ENCODE data around the gene GPR25. TPM values are rescaled to one million over a fixed set of nuclear protein-coding genes. Genes with fewer than 3 reads are reported as not detected.

GPR25 gene
- total and polyA plus RNA-seq, 2 donors from 2014 or later, result 0.19 TPM; not detected in 1

DNA sequence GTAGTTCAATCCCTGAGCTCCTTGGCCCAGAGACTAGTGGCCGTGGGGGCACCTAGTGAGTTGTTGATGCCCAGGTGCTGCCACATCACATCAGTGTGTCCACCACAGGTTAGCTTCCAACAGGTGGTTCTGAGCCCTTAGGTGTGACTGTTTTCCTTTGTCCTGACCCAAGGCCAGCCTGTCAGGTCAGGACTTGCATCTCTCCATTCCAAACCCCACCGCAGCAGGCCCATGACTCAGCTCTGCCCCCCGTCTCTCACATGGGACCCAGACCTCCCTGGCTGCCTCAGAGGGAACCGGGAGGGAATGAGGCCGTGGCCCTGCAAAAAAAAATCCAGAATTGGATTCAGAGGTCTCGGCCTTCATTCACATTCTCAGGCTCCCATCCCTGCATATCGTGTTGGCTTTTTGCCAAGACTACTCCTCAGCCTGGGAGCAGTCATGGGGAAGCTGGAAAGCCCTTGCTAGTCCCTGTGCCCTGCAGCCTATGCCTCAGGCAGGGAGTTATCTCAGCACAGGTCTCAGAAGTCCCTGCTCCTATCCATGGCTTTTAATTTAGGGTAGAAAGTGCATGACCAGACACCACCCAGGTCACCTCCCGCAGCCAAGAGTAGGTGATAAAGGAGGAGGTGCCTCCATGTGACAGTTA, 29.1 kb downstream of the GPR25 start:
- H3K36me3 ChIP-seq (ENCODE audit: control insufficient read depth in 2 of 3, insufficient read depth in 3 of 3, low read length in 3 of 3), result peaks cover 0 to 36% (median 3%) of the 10 kb centered on the region in 3 donors
- peaks cover 3 to 18% (median 17%) of the 10 kb centered on the region in 3 donors for H3K4me1 ChIP-seq (ENCODE audit: control insufficient read depth in 2 of 3, insufficient read depth in 2 of 3, low read depth in 1 of 3, low read length in 3 of 3)
- no peak for FAIRE-seq
- TF ChIP-seq, protein P1, sequence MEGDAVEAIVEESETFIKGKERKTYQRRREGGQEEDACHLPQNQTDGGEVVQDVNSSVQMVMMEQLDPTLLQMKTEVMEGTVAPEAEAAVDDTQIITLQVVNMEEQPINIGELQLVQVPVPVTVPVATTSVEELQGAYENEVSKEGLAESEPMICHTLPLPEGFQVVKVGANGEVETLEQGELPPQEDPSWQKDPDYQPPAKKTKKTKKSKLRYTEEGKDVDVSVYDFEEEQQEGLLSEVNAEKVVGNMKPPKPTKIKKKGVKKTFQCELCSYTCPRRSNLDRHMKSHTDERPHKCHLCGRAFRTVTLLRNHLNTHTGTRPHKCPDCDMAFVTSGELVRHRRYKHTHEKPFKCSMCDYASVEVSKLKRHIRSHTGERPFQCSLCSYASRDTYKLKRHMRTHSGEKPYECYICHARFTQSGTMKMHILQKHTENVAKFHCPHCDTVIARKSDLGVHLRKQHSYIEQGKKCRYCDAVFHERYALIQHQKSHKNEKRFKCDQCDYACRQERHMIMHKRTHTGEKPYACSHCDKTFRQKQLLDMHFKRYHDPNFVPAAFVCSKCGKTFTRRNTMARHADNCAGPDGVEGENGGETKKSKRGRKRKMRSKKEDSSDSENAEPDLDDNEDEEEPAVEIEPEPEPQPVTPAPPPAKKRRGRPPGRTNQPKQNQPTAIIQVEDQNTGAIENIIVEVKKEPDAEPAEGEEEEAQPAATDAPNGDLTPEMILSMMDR (IDR thresholded peaks at IDR 0.05; ENCODE audit: borderline replicate concordance, extremely low read depth, insufficient read depth), result no peak
- H3K9ac ChIP-seq (ENCODE audit: low read length in 3 of 3), result no peak overlapping the region
- intact Hi-C loops (cut with DNase I), result no loop called here
- no peaks in the 10 kb centered on the region for H3K27me3 ChIP-seq (ENCODE audit: control insufficient read depth, insufficient read depth, low read length)
- no peak overlapping the region for H3K27ac ChIP-seq (ENCODE audit: low read depth in 2 of 2, low read length in 2 of 2)
- no peaks in the 10 kb centered on the region for H3K9me3 ChIP-seq (ENCODE audit: control insufficient read depth in 2 of 3, insufficient read depth in 1 of 3, low read length in 3 of 3)
- peak in 1 of 5 donors; percentile 41 for DNase-seq
- H3K4me3 ChIP-seq (ENCODE audit: low read length in 3 of 3), result no peak overlapping the region

DNA sequence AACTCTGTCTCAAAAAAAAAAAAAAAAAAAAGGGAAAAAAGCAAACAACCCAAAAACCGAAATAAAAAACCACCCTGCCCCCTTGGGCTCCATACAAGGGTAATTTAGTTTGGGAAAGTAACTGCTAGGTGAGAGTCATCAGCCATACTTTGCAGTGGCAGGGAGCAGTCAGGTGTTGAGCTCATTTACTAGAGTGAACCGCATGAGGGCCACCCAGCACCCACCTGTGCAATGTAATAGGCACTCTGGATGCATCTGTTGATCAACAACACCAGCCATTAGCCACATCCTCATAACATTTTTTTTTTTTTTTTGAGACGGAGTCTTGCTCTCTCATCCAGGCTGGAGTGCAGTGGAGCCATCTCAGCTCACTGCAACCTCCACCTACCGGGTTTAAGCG, 31.0 kb downstream of the GPR25 start:
- H3K4me3 ChIP-seq (ENCODE audit: low read length in 3 of 3), result no peak overlapping the region
- H3K36me3 ChIP-seq (ENCODE audit: control insufficient read depth in 2 of 3, insufficient read depth in 3 of 3, low read length in 3 of 3), result peaks cover 0 to 35% (median 3%) of the 10 kb centered on the region in 3 donors
- H3K4me1 ChIP-seq (ENCODE audit: control insufficient read depth in 2 of 3, insufficient read depth in 2 of 3, low read depth in 1 of 3, low read length in 3 of 3), result peaks cover 0 to 5% (median 4%) of the 10 kb centered on the region in 3 donors
- H3K27ac ChIP-seq (ENCODE audit: low read depth in 2 of 2, low read length in 2 of 2), result no peak overlapping the region
- FAIRE-seq (no peak), DNase-seq (no peak)
- no peaks in the 10 kb centered on the region for H3K9me3 ChIP-seq (ENCODE audit: control insufficient read depth in 2 of 3, insufficient read depth in 1 of 3, low read length in 3 of 3)
- intact Hi-C loops (cut with DNase I), result no loop called here
- H3K9ac ChIP-seq (ENCODE audit: low read length in 3 of 3), result no peak overlapping the region
- H3K27me3 ChIP-seq (ENCODE audit: control insufficient read depth, insufficient read depth, low read length), result no peaks in the 10 kb centered on the region
- TF ChIP-seq, protein P1 (IDR thresholded peaks at IDR 0.05; ENCODE audit: borderline replicate concordance, extremely low read depth, insufficient read depth), result no peak

DNA sequence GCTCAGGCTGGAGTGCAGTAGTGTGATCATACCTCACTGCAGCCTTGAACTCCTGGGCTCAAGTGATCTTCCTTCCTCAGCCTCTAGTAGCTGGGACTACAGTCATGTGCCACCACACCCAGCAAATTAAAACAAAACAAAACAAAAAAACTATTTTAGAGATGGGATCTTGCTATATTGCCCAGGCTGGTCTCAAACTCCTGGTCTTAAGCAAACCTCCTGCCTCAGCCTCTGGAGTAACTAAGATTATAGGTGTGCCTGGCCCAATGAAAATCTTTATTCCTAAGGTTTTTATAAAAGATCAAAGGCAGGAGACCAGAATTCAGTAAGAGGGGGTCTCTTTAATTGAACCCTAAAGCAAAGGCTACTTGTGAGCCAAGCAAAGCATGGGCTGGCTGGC, 32.0 kb downstream of the GPR25 start:
- FAIRE-seq, result no peak

More for the DNA sequence above, 32.0 kb downstream of the GPR25 start:
- no peak for DNase-seq
- TF ChIP-seq, protein P1 (IDR thresholded peaks at IDR 0.05; ENCODE audit: borderline replicate concordance, extremely low read depth, insufficient read depth), result no peak
- H3K9ac ChIP-seq (ENCODE audit: low read length in 3 of 3), result no peak overlapping the region
- peaks cover 0 to 35% (median 3%) of the 10 kb centered on the region in 3 donors for H3K36me3 ChIP-seq (ENCODE audit: control insufficient read depth in 2 of 3, insufficient read depth in 3 of 3, low read length in 3 of 3)
- no peak overlapping the region for H3K27ac ChIP-seq (ENCODE audit: low read depth in 2 of 2, low read length in 2 of 2)
- no peak overlapping the region for H3K4me3 ChIP-seq (ENCODE audit: low read length in 3 of 3)
- intact Hi-C loops (cut with DNase I), result no loop called here
- peaks cover 0 to 5% (median 0%) of the 10 kb centered on the region in 3 donors for H3K4me1 ChIP-seq (ENCODE audit: control insufficient read depth in 2 of 3, insufficient read depth in 2 of 3, low read depth in 1 of 3, low read length in 3 of 3)
- H3K9me3 ChIP-seq (ENCODE audit: control insufficient read depth in 2 of 3, insufficient read depth in 1 of 3, low read length in 3 of 3), result no peaks in the 10 kb centered on the region
- H3K27me3 ChIP-seq (ENCODE audit: control insufficient read depth, insufficient read depth, low read length), result no peaks in the 10 kb centered on the region

Data from kidney (tissue), 14 donors.